Osteoblast (primary cell): ENCODE data around the gene TBC1D8. TPM values are rescaled to one million over a fixed set of nuclear protein-coding genes. Genes with fewer than 3 reads are reported as not detected.

Experiments
- DNase-seq: peaks from one replicate; pipeline ENCODE4 v3.0.0; 2011; ENCODE audit warnings: low spot score, mixed read lengths; ENCODE audit not compliant: insufficient read length; ENCODE audit errors: missing footprints
- H2AFZ ChIP-seq: 2 replicates; pipeline ENCODE4 v1.6.0; 2011; ENCODE audit warnings: mild to moderate bottlenecking, low read length
- H3K27ac ChIP-seq: 2 replicates; pipeline ENCODE4 v1.5.1; 2011; ENCODE audit warnings: mild to moderate bottlenecking, low read depth, low read length, moderate library complexity
- H3K27me3 ChIP-seq: 2 replicates; pipeline ENCODE4 v1.6.0; 2012; ENCODE audit warnings: mild to moderate bottlenecking, control low read depth, inconsistent platforms, low read length, moderate library complexity; ENCODE audit not compliant: insufficient read depth
- H3K36me3 ChIP-seq: 2 replicates; pipeline ENCODE4 v1.5.1; 2011; ENCODE audit warnings: mild to moderate bottlenecking, low read length, control low read depth, moderate library complexity; ENCODE audit not compliant: insufficient read depth
- H3K4me1 ChIP-seq: 2 replicates; pipeline ENCODE4 v1.5.1; 2011; ENCODE audit warnings: mild to moderate bottlenecking, low read length, control low read depth, moderate library complexity; ENCODE audit not compliant: insufficient read depth
- H3K4me2 ChIP-seq: 2 replicates; pipeline ENCODE4 v1.6.0; 2011; ENCODE audit warnings: mild to moderate bottlenecking, low read length; ENCODE audit not compliant: insufficient read depth
- H3K4me3 ChIP-seq: fragments of 200-600 bp; sonication (generic); 3 replicates; pipeline ENCODE4 v1.5.1; 2012; ENCODE audit warnings: mild to moderate bottlenecking, low read length, inconsistent platforms; ENCODE audit not compliant: insufficient read depth
- H3K79me2 ChIP-seq: 2 replicates; pipeline ENCODE4 v1.6.0; 2012; ENCODE audit warnings: mild to moderate bottlenecking, low read length, control low read depth, inconsistent platforms; ENCODE audit not compliant: insufficient read depth
- H3K9me3 ChIP-seq: 2 replicates; pipeline ENCODE4 v1.5.1; 2011; ENCODE audit warnings: low read depth, low read length, control low read depth
- H4K20me1 ChIP-seq: 2 replicates; pipeline ENCODE4 v1.6.0; 2012; ENCODE audit warnings: mild to moderate bottlenecking, low read length, control low read depth; ENCODE audit not compliant: insufficient read depth
- total RNA-seq: library from RNA; depleted of rRNA; stranded (reverse); fragments of >200 nt; gene quantifications from 2 replicates; pipeline ENCODE4 v1.2.3, GENCODE V29; 2012
- TF ChIP-seq, protein P1 (sequence below): IDR thresholded peaks from 2 replicates; pipeline ENCODE4 v1.5.1; 2011; ENCODE audit warnings: mild to moderate bottlenecking, low read depth, low read length, moderate library complexity; ENCODE audit errors: extremely low read depth

Gene TBC1D8
- total RNA-seq, 1 donor = 13.4 TPM

DNA sequence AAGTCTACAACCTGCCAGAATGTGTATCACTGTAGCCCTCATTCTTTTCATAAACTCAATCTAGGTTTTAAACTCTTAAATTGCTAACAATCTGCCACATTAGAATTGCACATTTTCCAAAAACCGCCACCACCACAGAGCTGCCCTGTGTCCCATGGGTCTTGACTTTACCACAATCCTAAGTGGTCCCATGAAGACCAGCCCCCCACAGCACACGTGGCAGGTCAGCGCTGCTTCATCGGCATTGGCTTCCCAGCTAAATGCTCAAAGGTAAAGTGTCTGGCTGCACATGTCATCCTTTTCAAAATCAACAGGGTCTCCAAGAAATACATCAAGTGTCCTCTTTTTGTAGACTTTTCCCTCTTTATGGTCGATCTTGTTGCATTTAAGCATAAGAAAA lies 2.4 kb downstream of the TBC1D8 start:
- H2AFZ ChIP-seq = no peak overlapping the region
- H3K36me3 ChIP-seq = no peaks in the 10 kb centered on the region
- no peaks in the 10 kb centered on the region for H3K9me3 ChIP-seq
- H3K79me2 ChIP-seq = no peaks in the 10 kb centered on the region
- H3K27me3 ChIP-seq = peaks cover 44% of the 10 kb centered on the region
- peaks cover 10% of the 10 kb centered on the region for H3K4me1 ChIP-seq
- TF ChIP-seq, protein P1, sequence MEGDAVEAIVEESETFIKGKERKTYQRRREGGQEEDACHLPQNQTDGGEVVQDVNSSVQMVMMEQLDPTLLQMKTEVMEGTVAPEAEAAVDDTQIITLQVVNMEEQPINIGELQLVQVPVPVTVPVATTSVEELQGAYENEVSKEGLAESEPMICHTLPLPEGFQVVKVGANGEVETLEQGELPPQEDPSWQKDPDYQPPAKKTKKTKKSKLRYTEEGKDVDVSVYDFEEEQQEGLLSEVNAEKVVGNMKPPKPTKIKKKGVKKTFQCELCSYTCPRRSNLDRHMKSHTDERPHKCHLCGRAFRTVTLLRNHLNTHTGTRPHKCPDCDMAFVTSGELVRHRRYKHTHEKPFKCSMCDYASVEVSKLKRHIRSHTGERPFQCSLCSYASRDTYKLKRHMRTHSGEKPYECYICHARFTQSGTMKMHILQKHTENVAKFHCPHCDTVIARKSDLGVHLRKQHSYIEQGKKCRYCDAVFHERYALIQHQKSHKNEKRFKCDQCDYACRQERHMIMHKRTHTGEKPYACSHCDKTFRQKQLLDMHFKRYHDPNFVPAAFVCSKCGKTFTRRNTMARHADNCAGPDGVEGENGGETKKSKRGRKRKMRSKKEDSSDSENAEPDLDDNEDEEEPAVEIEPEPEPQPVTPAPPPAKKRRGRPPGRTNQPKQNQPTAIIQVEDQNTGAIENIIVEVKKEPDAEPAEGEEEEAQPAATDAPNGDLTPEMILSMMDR = no peak
- no peak overlapping the region for H3K4me3 ChIP-seq
- no peak for DNase-seq
- H3K4me2 ChIP-seq = no peak overlapping the region
- no peak overlapping the region for H3K27ac ChIP-seq
- no peaks in the 10 kb centered on the region for H4K20me1 ChIP-seq

DNA sequence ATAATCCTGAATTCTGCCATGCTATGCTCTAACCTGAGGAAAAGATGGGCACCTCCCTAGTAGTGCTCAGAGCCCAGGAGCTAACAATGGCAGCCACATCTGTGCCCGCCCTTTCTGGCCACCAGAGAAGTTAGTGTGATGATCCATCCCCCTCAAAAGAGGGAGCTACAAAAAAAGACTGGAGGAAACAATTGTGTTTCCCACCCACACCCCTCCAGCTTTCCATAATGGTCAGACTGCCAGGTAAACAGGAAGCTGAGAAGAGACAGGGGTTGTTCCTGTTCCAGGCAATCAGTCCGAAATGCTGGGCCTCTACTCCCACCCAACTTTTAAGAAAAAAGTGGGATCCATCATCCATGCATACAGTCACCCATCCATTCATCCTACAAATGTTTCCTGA lies 3.2 kb downstream of the TBC1D8 start:
- DNase-seq = no peak
- Histone ChIP-seq H3K27ac (no peak overlapping the region), H3K4me2 (no peak overlapping the region), H3K36me3 (no peaks in the 10 kb centered on the region), H4K20me1 (no peaks in the 10 kb centered on the region), H3K27me3 (peaks cover 43% of the 10 kb centered on the region), H3K4me3 (no peak overlapping the region), H3K4me1 (peaks cover 10% of the 10 kb centered on the region), H3K9me3 (no peaks in the 10 kb centered on the region), H2AFZ (no peak overlapping the region), H3K79me2 (no peaks in the 10 kb centered on the region)
- TF ChIP-seq, protein P1 = no peak

DNA sequence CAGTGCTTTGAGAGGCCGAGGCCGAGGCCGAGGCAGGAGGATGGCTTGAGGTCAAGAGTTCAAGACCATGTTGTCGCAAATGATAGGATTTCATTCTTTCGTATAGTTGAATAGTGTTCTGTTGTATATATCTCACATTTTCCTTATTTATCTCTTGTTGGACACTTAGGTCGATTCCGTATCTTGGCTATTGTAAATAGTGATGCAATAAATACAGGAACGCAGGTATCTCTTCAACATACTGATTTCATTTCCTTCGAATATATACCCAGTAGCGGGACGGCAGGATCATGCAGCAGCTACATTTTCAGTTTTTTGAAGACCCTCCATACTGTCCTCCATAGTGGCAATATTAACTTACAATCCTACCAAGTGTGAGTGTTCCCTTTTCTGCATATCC lies 4.1 kb downstream of the TBC1D8 start:
- TF ChIP-seq, protein P1 = no peak
- Histone ChIP-seq H3K4me3 (no peak overlapping the region), H3K27me3 (peaks cover 43% of the 10 kb centered on the region), H3K36me3 (no peaks in the 10 kb centered on the region), H4K20me1 (no peaks in the 10 kb centered on the region), H3K9me3 (no peaks in the 10 kb centered on the region), H3K27ac (no peak overlapping the region), H2AFZ (no peak overlapping the region), H3K4me2 (no peak overlapping the region), H3K79me2 (no peaks in the 10 kb centered on the region), H3K4me1 (peaks cover 3% of the 10 kb centered on the region)
- no peak for DNase-seq

DNA sequence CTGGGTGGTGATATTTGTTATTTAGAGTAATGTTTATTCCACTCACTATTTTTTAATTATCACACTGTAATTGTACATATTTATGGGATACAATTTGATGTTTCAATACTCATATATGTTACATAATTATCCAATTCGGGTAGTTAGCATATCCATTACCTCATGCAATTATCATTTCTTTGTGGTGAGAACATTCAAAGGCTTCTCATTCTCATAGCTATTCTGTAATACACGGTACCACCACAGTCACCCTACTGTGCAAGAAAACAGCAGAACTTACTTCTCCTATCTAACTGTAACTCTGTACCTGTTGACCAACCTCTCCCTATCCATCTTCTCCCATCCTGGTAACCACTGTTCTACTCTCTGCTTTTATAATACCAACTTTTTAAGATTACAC lies 4.6 kb downstream of the TBC1D8 start:
- no peak for DNase-seq
- Histone ChIP-seq H2AFZ (no peak overlapping the region), H3K79me2 (no peaks in the 10 kb centered on the region), H3K27me3 (peaks cover 43% of the 10 kb centered on the region), H3K4me1 (no peaks in the 10 kb centered on the region), H4K20me1 (no peaks in the 10 kb centered on the region), H3K4me3 (no peak overlapping the region), H3K4me2 (no peak overlapping the region), H3K27ac (no peak overlapping the region), H3K36me3 (no peaks in the 10 kb centered on the region), H3K9me3 (no peaks in the 10 kb centered on the region)
- TF ChIP-seq, protein P1 = no peak
